Inflammatory macrophage treated with lipopolysaccharide for 4 hours (primary cell): Measurements from ENCODE around the gene RRN3.
"Not testable (repeated sequence)": the region's sequence is repeated elsewhere in the genome, so short reads cannot be mapped to it uniquely, and the experiment has no call there.

ENCODE experiments used
- DNase-seq: peaks from one replicate; pipeline ENCODE4 v3.0.0-alpha.2; 2020

RRN3 gene

DNA sequence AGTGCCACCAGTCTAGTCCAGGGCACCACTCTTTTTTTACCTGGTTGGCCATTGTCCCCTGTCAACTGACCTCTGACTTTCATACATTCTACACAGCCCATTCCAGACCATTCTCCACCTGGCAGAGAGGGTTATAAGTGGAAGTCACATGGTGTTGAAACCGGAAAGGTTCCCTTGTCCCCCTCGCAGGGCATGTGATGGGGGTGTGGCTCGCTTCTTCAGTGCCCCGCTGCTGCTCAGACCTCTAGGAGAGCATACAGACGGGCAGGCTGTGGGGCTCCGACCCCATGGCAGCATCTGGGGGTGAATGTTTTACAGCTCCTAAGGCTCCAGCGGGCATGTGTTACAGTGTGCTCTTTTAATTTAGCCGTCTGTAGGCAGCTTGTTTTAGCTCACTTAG is 67.0 kb downstream of the RRN3 start:
- not testable (repeated sequence) for DNase-seq

DNA sequence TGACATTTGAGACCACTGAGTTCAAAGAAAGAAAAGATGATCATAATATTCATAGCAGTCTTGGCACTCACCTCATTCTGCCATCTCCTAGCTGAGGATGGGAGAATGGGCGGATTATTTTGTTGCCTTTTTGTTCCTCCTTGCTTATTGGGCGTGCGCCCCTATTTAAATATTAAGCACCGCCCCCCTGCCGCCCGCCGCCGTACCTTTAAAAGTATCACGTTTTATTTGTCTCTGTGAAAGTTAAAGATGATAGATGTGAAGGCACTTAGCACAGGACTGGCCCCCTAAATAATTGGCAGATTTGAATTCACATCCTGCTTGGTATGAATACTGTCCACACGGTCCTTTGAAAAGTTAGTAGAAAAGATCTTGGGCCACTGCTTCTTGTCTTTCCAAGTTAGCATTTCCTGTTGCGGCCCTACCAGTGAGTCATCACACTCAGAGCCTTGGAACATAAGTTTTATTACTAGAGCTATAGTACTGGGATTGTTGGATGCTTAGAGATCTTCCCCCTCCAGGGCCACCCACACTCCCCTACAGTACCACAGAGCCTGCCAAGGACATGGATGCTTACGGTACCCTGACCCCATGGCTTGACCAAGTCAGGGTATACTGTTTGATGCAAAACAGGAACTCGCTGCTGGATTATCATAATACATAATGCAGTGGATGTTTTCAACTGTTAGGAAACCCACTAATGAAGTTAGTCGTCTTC is 68.7 kb downstream of the RRN3 start:
- DNase-seq, result not testable (repeated sequence)

DNA sequence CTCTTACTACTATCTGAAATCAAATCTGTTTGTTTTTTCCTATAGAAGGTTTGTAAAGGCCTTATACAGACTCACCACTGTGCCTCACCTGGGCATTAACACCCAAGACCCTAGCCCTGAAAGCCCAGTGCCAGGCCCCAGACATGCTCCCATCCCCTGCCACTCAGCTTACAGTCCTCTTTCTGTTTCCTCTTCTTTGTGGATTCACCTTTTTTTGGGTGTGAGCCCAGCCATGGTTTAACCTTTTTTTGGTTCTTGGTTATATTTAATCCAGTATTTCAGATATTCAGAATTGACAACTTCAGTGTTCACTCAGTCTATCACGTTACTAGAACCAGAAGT is 69.2 kb downstream of the RRN3 start:
- DNase-seq, result not testable (repeated sequence)

DNA sequence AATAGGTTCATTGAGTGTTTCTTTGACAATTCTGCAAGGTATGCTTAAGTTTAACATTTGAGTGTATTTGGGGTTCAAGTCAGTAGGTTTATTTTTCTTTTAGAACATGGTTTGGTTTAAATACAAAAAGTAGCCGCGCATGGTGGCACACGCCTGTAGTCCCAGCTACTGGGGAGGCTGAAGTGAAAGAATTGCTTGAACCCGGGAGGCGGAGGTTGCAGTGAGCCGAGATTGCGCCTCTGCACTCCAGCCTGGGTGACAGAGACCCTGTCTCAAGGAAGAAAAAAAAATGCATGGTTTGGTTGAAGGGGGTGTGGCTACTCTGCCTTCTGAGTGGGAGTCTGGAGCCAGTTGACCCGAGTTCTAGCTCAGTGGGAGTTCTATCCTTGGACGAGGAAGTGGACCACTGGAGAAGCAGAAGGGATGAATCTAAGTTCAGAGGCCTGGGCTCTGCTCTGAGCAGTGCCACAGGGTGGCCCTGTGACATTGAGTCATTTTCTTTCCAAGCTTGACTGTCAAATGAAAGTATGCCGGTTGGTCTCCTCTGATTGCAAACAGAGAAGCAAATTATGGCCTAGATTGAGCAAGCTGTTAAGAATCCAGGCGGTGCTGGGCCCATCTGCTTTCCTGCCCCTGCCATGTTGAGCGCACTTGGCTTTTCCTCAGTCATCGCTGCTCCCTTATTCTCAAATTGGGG is 70.5 kb downstream of the RRN3 start:
- peak; percentile 86 for DNase-seq

DNA sequence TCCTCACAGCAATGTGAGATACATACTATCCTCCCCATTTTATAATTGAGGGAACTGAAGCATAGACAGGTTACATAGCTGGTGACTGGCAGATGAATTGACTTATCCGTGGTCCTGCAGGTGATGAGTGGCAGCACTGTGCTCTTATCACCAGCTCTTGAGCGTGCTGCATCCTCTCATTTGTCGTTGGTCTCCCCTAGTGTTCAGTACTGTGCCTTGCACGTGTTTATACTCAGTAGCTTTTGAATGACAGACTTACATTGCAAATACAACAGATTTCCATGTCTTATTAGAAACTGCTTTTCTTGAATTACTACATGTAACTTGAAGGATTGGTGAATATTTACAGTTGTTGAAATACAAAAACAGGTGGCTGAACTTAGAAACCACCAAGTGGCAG is 71.9 kb downstream of the RRN3 start:
- DNase-seq, result peak; percentile 33

DNA sequence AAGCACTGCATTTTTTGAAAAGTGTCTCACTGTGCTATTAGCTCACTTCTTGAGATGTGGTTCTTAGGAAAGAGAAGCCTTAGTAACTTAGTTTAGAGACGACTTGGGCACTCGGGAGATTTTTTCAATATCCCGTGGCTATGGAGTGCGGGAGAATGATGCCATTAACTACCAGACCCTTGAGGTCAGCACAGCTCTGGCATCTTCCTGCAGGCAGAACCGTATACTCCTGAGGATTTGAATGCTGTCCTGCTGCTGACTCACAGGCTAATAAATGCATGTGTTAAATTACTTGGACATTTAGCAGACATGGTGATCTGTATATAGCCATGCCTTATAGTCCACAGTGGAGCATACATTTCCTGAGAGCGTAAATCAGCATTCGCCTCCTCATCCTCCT is 72.6 kb downstream of the RRN3 start:
- not testable (repeated sequence) for DNase-seq

DNA sequence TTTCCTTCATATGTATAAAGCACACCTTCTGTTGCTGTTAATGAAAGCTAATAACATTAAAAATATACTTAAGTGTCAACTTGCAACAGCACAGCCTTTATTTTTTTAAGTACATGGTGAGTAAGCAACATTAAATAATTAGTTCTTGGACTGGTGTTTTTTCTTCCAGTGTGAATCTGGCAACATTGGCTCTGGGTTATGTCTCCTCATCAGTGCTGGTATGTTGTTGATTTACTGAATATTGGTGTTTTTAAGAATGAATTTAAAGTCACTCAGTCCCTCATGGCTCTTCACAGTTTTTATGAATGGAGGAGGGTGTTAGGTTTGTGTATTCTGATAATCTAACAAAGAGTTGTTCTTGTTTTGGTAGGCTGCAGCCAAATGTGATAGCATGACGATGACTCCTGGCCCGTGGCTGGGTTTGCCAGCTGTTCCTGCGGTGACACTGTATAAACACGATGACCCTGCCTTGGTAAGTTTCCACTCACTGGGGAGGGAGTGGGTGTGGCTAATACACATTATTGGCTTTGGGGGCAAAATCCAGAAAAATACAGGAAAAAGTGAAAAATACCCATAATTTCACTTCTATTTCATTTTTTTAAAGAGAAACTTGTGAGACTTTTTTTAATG is 77.0 kb downstream of the RRN3 start:
- peak; percentile 17 for DNase-seq

DNA sequence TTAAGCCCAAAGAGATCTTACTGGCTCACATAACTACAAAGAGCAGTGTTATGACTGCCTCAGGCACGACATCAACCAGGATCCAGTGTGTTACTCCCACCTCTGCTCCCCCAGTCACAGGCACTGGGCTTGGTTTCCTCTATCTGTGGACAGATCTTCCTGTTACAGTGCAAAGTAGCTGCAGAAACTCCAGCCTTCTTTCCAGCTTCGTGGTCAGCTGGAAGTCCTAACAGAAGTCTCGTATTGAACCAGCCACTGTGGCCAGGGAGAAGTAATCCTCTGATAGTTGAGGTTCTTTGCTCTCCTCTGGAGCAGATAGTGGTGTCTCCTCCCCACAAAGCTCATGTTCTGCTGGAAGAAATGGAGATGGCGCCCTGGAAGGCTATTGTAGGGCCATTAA is 77.7 kb downstream of the RRN3 start:
- peak; percentile 44 for DNase-seq

DNA sequence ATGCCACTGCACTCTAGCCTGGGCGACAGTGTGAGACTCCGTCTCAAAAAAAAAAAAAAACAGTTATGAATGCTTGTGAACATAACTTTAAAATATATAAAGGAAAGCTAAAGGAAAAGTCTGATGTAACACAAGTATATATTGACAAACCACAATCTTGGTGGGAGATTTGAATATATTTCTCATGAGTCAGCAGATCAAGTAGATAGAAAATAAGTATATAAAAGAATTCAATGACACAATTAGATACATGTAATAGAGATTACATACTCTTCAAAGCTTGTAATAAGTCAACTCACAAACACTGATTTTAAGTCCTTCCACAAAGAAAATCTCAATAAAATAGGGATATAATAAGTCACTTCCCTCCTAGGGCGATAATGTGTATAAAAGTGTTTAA is 78.4 kb downstream of the RRN3 start:
- not testable (repeated sequence) for DNase-seq

DNA sequence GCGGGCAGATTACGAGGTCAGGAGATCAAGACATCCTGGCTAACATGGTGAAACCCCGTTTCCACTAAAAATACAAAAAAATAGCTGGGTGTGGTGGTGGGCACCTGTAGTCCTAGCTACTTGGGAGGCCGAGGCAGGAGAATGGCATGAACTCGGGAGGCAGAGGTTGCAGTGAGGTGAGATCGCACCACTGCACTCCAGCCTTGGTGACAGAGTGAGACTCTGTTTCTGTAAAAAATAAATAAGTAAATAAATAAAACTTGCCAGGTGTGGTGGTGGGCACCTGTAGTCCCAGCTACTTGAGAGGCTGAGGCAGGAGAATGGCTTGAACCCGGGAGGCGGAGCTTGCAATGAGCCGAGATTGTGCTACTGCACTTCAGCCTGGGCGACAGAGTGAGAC is 81.1 kb downstream of the RRN3 start:
- not testable (repeated sequence) for DNase-seq
